ENCODE results near the gene PLA2G4E.

DNA sequence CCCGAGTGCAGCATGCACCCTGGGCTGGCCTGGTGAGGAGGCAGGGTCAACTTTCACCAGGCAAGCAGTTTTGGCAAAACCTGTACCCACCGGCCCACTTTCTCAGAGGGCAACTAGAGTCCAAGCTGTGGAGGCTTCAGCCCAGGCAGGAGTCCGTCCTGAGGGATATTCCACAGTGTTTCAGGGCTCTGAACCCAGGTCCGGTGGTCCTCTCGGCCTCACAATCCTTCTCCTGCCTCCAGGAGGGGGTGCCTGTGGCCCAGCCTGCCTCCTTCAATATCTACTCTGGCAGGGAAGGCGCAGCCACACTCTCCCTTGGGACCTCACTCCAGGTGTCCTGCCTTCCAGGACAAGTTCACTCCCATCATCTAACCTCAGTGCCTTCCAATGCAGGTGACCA, 3.9 kb downstream of the PLA2G4E start:
- TF ChIP-seq, protein P1, sequence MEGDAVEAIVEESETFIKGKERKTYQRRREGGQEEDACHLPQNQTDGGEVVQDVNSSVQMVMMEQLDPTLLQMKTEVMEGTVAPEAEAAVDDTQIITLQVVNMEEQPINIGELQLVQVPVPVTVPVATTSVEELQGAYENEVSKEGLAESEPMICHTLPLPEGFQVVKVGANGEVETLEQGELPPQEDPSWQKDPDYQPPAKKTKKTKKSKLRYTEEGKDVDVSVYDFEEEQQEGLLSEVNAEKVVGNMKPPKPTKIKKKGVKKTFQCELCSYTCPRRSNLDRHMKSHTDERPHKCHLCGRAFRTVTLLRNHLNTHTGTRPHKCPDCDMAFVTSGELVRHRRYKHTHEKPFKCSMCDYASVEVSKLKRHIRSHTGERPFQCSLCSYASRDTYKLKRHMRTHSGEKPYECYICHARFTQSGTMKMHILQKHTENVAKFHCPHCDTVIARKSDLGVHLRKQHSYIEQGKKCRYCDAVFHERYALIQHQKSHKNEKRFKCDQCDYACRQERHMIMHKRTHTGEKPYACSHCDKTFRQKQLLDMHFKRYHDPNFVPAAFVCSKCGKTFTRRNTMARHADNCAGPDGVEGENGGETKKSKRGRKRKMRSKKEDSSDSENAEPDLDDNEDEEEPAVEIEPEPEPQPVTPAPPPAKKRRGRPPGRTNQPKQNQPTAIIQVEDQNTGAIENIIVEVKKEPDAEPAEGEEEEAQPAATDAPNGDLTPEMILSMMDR (IDR thresholded peaks at IDR 0.05): no peak
- TF ChIP-seq POLR2A (IDR thresholded peaks at IDR 0.05): no peak

Data from right lobe of liver (tissue), 4 donors.